ENCODE results near the gene URB2.

GRCh38 chr1:229664133-229664689 lies 38.2 kb downstream of the URB2 start:
- TF ChIP-seq ZNF639 (CRISPR knock-in tag; conservative IDR thresholded peaks at IDR 0.05) = no peak
- no peak for TF ChIP-seq ZNF256 (CRISPR knock-in tag; conservative IDR thresholded peaks at IDR 0.05)
- no peak for TF ChIP-seq ZNF691 (CRISPR knock-in tag; IDR thresholded peaks at IDR 0.05; ENCODE audit: borderline replicate concordance, low read depth)
- TF ChIP-seq SP1 (IDR thresholded peaks at IDR 0.05) = no peak
- TF ChIP-seq SP1 (CRISPR knock-in tag; IDR thresholded peaks at IDR 0.05) = no peak
- no peak for TF ChIP-seq ESRRA (CRISPR knock-in tag; IDR thresholded peaks at IDR 0.05; ENCODE audit: low read depth)
- TF ChIP-seq ZNF263 (CRISPR knock-in tag; IDR thresholded peaks at IDR 0.05) = no peak
- TF ChIP-seq CTCF (CRISPR knock-in tag; IDR thresholded peaks at IDR 0.05) = no peak
- no peak for TF ChIP-seq RXRB (CRISPR knock-in tag; IDR thresholded peaks at IDR 0.05; ENCODE audit: borderline replicate concordance)
- TF ChIP-seq TBP (CRISPR knock-in tag; IDR thresholded peaks at IDR 0.05) = no peak
- no peak for TF ChIP-seq TCF7 (IDR thresholded peaks at IDR 0.05; ENCODE audit: low read depth)
- TF ChIP-seq ZNF121 (CRISPR knock-in tag; IDR thresholded peaks at IDR 0.05) = no peak
- no peak for TF ChIP-seq FOXJ3 (CRISPR knock-in tag; IDR thresholded peaks at IDR 0.05; ENCODE audit: borderline replicate concordance)
- TF ChIP-seq EZH2 (conservative IDR thresholded peaks at IDR 0.05; ENCODE audit: low read depth, low read length) = no peak
- TF ChIP-seq SRF (IDR thresholded peaks at IDR 0.05; ENCODE audit: low read depth, low read length) = no peak
